DMS53 (cell line): ENCODE data around the gene HCFC2.

Source experiments
- DNase-seq: peaks from one replicate; lab custom pipeline; 2025; lab: John Stamatoyannopoulos, UW

HCFC2 gene

GRCh38 chr12:104121001-104121400 is 56.7 kb downstream of the HCFC2 start:
- no peak for DNase-seq

- DNase-seq, result no peak
Measured at GRCh38 chr12:104122298-104122697, 58.0 kb downstream of the HCFC2 start.

DNA sequence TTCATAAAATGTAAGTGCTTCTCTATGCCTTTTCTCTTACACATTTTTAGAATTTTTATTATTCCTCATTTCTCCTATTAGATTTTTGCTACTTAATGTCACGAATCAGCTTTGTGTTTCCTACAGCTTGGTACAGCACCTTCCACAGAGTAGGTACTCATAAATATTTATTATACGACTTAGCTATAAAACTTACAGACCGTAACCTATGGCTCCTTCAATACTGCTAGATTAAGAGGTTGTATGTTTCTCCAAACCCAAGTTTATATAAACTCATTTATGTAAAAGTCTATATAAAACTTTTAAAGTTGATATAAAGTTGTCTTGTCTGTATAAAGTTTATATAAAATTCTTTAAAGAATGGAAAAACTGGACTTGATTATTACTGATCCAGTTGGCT is 62.2 kb downstream of the HCFC2 start:
- DNase-seq, result no peak

DNA sequence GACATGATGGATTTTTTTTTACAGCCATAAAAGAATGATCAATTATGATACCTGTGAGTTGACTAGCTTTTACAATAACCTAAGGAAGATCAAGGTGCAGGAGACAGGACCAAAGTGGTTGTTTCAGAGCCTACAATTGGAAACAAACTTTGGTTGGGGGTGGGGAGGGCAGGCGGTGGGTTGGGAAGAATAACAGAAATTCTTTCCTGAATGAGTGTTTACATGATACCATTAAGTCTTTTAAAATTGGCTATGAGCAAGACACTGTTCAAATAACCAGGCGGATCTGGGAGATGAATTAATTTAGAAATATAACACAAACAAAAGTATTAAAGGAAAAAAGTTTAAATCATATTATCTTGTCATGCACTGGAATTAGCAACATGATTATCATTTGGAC is 66.4 kb downstream of the HCFC2 start:
- DNase-seq, result no peak

DNA sequence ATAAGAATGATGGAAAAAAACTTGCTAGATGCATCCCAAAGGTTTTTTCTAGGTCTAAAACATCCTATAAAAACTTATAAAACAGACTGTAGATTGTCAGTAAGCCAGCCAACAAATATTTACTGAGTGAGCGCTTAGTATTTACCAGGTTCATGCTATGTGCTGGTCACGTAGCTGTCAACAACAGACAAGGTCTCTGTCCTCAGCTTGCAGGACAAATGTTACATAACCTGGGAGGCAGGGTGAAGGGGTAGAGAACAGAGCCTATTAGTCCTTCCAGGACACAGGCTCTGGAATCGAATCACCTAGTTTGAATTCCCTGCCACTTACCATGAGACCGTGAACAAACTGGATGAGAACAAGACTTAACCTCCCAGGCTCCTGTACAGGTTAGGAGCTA is 67.3 kb downstream of the HCFC2 start:
- DNase-seq, result peak; percentile 22

DNA sequence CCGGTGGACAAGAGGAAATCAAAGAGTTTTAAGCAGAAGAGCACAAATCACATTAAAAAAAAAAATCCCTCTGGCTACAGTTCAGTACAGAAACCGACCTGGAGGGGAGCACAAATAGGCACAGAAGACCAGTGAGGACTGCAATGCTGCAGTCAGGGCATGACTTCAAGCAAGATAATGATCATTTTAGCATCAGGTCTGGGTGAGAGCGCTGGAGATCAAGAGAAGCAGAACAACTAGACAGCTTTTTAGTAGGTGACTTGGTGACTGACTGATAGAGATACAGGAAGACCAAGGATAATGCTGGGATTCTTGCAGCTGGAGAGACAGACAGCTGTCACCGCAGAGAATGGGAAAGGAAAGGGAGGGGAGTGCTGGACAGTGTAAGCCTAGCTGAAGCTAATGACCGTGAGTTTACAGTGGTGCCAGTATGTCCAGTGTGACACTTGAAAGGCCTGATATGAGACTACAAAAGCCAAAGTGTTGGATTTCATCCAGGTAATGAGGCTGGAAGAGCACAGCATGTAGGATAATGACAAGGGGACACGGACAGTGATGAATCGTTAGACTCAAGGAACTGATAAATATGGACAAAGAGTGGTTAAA is 68.1 kb downstream of the HCFC2 start:
- peak; percentile 55 for DNase-seq

DNA sequence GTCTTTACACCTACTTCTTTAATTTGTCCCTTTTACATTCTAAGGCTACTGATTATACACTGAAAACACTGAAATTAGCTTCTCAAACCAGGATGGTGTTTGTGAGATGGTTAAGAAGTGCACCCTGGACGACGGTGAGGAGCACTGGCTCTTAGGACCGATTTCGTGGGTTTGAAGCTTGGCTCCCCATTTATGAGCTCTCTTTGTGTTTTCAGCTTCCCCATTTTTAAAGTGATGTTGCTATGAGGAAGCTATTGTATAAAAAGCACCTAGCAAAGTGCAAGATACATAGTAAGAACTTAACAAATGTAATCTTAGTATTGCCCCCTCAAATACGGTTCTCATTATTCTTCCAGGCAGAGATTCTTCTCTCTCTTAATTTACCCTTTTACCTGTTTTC is 69.0 kb downstream of the HCFC2 start:
- no peak for DNase-seq

GRCh38 chr12:104133866-104134265 is 69.5 kb downstream of the HCFC2 start:
- DNase-seq, result no peak

- DNase-seq, result no peak
Measured at GRCh38 chr12:104134882-104135281, 70.6 kb downstream of the HCFC2 start.

DNA sequence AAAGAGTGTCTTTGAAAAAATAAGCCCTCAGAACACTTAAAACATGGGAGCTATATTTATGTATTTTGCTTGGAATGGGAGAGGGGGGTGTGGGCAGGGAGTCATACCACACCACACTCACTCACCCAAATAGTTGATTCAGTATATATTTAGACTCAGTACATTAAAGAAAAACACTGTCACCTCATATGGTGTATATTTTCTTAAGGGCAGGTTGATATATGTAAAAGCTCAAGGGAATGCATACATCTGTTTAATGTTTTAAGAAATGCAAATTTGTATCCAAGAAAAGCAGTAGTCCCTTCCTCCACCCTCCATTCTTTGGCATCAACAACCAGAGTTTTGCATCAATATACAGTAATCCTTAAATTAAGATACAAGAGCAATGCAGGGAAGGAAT is 72.2 kb downstream of the HCFC2 start:
- DNase-seq, result no peak

GRCh38 chr12:104137001-104137901 is 72.9 kb downstream of the HCFC2 start:
- DNase-seq, result peak; percentile 75

DNA sequence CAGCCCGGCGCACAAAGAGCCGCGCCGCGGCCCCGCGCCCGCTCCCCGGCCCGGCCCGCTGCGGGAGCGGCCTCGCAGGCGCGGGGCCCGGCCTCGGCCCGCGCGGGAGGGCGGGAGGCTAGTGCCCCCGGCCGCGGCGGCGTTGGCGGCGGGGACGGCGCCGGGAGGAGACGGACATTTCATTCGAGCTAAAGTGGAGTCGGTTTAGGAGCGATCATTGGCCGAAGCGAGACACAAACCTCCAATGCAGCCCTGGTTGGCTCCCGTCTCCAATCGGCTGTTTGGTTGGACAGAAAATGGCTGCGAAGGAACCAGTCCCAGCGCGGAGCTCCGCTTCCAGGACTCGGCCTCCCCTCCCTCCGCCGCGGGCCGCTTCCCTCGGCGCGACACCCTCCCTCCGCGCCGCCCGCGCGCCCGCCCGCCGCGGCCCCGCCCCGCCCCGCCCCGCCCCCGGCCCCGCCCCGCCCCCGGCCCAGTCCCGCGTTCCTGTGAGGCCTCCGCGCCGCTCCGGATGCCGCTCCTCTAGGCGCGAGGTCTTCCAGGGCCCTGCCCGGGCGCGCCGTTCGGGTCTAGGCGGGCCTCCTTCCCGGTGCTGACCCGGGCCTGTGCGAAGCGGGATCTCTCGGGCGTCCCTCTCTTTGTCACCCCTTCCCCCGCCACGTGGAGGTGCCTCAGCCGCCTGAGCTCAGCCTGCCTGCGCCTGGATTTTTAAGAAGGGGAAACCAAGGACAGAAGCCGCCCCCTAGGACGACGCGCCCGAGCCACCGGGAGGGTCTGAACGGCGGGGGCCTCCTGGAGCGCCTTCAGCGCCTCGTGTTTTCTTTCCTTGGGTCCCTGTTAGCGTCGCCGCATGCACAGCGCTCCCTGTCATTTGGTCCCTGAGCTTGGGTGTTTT is 73.8 kb downstream of the HCFC2 start, which contains the start of gene NFYB:
Gene NFYB, minus strand, starts transcription at position 309 of the 895 bp plus-strand sequence. CDS start 2,757 bp downstream, outside the sequence.
- DNase-seq, result peak; percentile 99

DNA sequence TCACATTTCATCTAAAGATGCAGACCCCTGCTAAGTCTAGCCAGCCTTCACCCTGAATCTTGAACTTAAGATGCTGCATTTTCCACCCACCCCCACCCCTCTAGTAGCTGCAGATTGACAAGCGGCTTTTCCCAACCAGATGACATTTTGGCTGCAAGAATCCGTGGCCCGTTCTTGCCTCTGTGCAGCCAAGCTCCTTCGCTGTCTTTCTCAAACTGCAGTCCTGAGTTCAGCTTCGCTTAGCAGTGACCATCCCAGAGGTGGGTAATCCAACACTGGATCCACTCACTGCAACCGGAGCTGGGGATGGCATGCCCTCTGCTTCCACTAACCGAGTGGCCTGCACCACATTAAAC is 74.4 kb downstream of the HCFC2 start:
- DNase-seq, result peak; percentile 51

DNA sequence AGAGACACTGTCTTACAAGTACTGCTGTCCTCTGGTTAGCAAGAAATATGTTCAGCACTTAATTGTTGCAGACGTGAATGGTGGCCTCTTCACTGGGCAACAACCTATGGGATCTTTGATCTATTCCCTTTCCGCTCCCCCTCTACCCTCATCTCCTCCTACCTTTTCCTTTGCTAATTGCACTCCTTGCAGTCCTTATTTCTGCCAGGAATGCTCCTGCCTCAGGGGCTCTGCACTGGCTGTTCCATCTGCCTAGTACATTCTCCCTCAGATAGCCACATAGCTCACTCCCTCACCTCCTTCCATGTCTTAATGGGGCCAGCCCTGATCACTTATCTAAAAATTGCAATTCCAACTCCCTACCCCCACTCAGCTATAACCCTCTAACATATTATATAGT is 78.2 kb downstream of the HCFC2 start:
- DNase-seq, result no peak

DNA sequence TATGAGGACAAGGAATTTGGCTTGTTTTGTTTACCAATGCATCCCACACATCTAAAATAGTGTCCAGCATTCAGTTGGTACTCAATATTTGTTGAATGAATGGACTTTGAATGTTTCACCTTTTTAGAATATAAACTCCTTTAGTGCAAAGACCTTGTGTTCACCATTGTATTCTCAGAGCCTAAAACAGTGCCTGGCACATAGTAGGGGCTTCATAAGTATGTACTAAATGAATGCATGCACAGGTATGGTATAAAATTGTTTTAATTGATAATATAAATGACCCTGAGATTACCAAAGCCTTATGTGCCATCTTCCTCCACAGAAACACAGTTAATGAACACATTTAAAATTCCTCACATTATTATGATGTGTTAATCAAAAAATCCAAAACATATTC is 78.7 kb downstream of the HCFC2 start:
- DNase-seq, result no peak

GRCh38 chr12:104143918-104144317 is 79.6 kb downstream of the HCFC2 start:
- DNase-seq, result no peak

- no peak for DNase-seq
Measured at GRCh38 chr12:104147346-104147745, 83.0 kb downstream of the HCFC2 start.

GRCh38 chr12:104150416-104150815 is 86.1 kb downstream of the HCFC2 start:
- DNase-seq, result no peak

DNA sequence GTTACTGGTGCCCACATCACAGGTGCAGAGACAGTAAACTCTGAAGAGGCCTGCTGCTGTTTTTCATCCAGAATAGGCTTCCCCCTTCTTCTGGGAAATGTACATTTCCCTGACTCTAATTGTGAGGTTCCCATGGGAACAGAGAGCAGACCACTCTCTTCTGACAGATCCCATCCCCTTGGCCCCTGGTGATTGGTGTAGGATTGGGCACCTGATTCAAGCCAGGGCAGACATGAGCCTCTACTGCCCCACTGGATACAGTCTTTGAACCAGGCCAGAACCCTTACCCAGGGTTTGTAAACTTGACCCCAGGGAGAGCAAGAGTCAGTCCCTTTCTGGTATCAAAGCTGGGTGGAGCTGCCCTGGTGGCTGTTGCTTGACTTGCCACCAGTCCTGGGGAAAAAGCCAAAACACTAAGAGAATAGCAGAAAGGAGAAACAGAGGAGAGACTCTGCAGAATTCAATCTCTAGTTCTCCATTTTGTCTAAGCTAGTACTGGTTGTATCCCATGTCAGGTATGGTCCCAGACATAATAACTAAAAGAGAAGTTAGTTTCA is 88.4 kb downstream of the HCFC2 start:
- DNase-seq, result peak; percentile 33

DNA sequence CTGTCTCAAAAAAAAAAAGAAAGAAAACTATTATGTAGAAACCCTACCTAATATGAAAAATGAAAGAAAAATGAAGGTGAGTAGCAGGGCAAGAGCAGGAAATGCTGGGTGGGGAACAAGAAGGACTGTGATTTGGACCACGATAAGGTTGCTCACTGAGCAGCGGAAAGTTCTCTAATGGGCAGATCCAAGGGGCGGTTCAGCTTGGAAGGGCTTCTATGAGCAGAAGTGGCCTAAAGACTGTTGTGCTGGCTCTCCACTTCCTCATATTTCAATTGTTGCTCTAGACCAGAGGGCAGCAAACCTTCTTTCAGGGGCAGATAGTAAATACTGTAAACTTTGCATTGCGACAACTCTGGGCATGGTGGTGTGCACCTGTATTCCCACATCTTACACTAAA is 90.0 kb downstream of the HCFC2 start:
- DNase-seq, result no peak

DNA sequence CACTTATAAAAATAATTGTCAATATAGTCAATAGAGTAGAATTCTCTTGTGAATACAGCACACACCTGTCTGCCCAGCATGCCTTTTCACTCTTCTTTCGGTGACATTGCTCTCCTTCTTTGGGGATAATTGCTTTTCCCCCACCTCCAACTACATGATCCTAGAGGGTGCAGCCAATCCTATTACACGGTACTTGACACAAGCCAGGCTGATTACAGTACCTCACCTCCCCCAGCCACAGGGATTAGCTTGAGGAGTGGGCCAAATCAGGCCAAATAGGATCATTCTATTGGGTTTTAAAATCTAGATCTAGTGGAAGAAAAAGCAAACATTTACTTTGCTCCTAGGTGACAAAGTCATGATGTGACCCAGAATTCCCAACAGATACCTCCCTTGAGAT is 90.5 kb downstream of the HCFC2 start:
- DNase-seq, result no peak
